Esophagus squamous epithelium (tissue), 4 donors: ENCODE measurements around the gene CCDC183.
"Not testable (repeated sequence)": the region's sequence is repeated elsewhere in the genome, so short reads cannot be mapped to it uniquely, and the experiment has no call there.

ENCODE experiments used
- POLR2A ChIP-seq, 4 donors: fragments of 450-650 bp; IDR thresholded peaks; one replicate each; pipeline ENCODE4 v1.6.1; 2017; ENCODE audit warnings: antibody characterized with exemption in 4 of 4, mild to moderate bottlenecking in 4 of 4, moderate library complexity in 3 of 4
- TF ChIP-seq, protein P1 (sequence below), 6 experiments: fragments of 450-650 bp in 4 of 6; fragments of 200-600 bp in 2 of 6; sonication (generic) in 2 of 6; IDR thresholded peaks; one replicate each; pipeline ENCODE4 v1.5.1; 2016 to 2019; ENCODE audit warnings: antibody characterized with exemption in 6 of 6, mild to moderate bottlenecking in 4 of 6, moderate library complexity in 4 of 6

GRCh38 chr9:136785565-136786355 is 10.4 kb upstream of the CCDC183 start:
- TF ChIP-seq, protein P1, sequence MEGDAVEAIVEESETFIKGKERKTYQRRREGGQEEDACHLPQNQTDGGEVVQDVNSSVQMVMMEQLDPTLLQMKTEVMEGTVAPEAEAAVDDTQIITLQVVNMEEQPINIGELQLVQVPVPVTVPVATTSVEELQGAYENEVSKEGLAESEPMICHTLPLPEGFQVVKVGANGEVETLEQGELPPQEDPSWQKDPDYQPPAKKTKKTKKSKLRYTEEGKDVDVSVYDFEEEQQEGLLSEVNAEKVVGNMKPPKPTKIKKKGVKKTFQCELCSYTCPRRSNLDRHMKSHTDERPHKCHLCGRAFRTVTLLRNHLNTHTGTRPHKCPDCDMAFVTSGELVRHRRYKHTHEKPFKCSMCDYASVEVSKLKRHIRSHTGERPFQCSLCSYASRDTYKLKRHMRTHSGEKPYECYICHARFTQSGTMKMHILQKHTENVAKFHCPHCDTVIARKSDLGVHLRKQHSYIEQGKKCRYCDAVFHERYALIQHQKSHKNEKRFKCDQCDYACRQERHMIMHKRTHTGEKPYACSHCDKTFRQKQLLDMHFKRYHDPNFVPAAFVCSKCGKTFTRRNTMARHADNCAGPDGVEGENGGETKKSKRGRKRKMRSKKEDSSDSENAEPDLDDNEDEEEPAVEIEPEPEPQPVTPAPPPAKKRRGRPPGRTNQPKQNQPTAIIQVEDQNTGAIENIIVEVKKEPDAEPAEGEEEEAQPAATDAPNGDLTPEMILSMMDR (IDR thresholded peaks at IDR 0.05) = not testable (repeated sequence)
- TF ChIP-seq POLR2A (IDR thresholded peaks at IDR 0.05) = not testable (repeated sequence)
